Type B pancreatic cell (in vitro differentiated cells): ENCODE results near the gene FUT4. TPM values are rescaled to one million over a fixed set of nuclear protein-coding genes. Genes with fewer than 3 reads are reported as not detected.

ENCODE experiments used
- DNase-seq: peaks from one replicate; pipeline ENCODE4 v3.0.0; 2021; ENCODE audit warnings: mixed read lengths; ENCODE audit not compliant: unreplicated experiment; ENCODE audit errors: extremely low spot score
- H3K27ac Mint-ChIP-seq: 2 replicates; pipeline ENCODE4 v1.8.0; 2021; ENCODE audit warnings: mild to moderate bottlenecking, mixed read lengths
- H3K27me3 Mint-ChIP-seq: 2 replicates; pipeline ENCODE4 v1.8.0; 2021; ENCODE audit warnings: mixed read lengths
- H3K36me3 Mint-ChIP-seq: 2 replicates; pipeline ENCODE4 v1.8.0; 2021; ENCODE audit warnings: mixed read lengths
- H3K4me1 Mint-ChIP-seq: one replicate; pipeline ENCODE4 v1.8.0; 2021; ENCODE audit warnings: mixed read lengths; ENCODE audit not compliant: unreplicated experiment
- H3K4me3 Mint-ChIP-seq: 2 replicates; pipeline ENCODE4 v1.8.0; 2021; ENCODE audit warnings: mild to moderate bottlenecking, mixed read lengths
- H3K9me3 Mint-ChIP-seq: 2 replicates; pipeline ENCODE4 v1.8.0; 2021; ENCODE audit warnings: mixed read lengths
- CTCF ChIP-seq: fragments of 200-600 bp; sonication (generic); conservative IDR thresholded peaks from 2 replicates; pipeline ENCODE4 v1.5.0; 2021; ENCODE audit warnings: antibody characterized with exemption, mild to moderate bottlenecking
- total RNA-seq: library from RNA; stranded (reverse); gene quantifications from 2 replicates; pipeline ENCODE4 v1.2.1, GENCODE V29; 2021; ENCODE audit warnings: low replicate concordance

FUT4 gene
- total RNA-seq, 1 donor from 2014 or later: 10.4 TPM

- no peak for TF ChIP-seq CTCF
- DNase-seq: no peak
- Mint-ChIP-seq H3K27ac (peak overlapping the region; percentile 87), H3K36me3 (peaks cover 14% of the 10 kb centered on the region), H3K4me1 (peaks cover 49% of the 10 kb centered on the region), H3K4me3 (peak overlapping the region; percentile 82), H3K9me3 (no peaks in the 10 kb centered on the region), H3K27me3 (no peaks in the 10 kb centered on the region)
Measured at GRCh38 chr11:94588366-94588942, 44.7 kb downstream of the FUT4 start.

- TF ChIP-seq CTCF: no peak
- peak overlapping the region; percentile 18 for H3K4me3 Mint-ChIP-seq
- H3K36me3 Mint-ChIP-seq: peaks cover 10% of the 10 kb centered on the region
- no peaks in the 10 kb centered on the region for H3K9me3 Mint-ChIP-seq
- peak overlapping the region; percentile 87 for H3K27ac Mint-ChIP-seq
- no peaks in the 10 kb centered on the region for H3K27me3 Mint-ChIP-seq
- H3K4me1 Mint-ChIP-seq: peaks cover 41% of the 10 kb centered on the region
- no peak for DNase-seq
Measured at GRCh38 chr11:94590352-94591041, 46.8 kb downstream of the FUT4 start.

- Mint-ChIP-seq H3K9me3 (no peaks in the 10 kb centered on the region), H3K27ac (no peak overlapping the region), H3K27me3 (no peaks in the 10 kb centered on the region), H3K36me3 (peaks cover 10% of the 10 kb centered on the region), H3K4me3 (no peak overlapping the region), H3K4me1 (peaks cover 28% of the 10 kb centered on the region)
- no peak for DNase-seq
- no peak for TF ChIP-seq CTCF
Measured at GRCh38 chr11:94593030-94593429, 49.3 kb downstream of the FUT4 start.

- Mint-ChIP-seq H3K9me3 (peaks cover 6% of the 10 kb centered on the region), H3K27me3 (no peaks in the 10 kb centered on the region), H3K4me1 (peaks cover 8% of the 10 kb centered on the region), H3K36me3 (peaks cover 16% of the 10 kb centered on the region), H3K27ac (no peak overlapping the region), H3K4me3 (no peak overlapping the region)
- no peak for DNase-seq
- no peak for TF ChIP-seq CTCF
Measured at GRCh38 chr11:94595076-94595475, 51.4 kb downstream of the FUT4 start.

- Mint-ChIP-seq H3K36me3 (peaks cover 11% of the 10 kb centered on the region), H3K9me3 (peaks cover 9% of the 10 kb centered on the region), H3K4me3 (no peak overlapping the region), H3K4me1 (peaks cover 7% of the 10 kb centered on the region), H3K27ac (no peak overlapping the region), H3K27me3 (no peaks in the 10 kb centered on the region)
- DNase-seq: no peak
- TF ChIP-seq CTCF: no peak
Measured at GRCh38 chr11:94597896-94598295, 54.2 kb downstream of the FUT4 start.

Other genes with a start within 250 kb of the FUT4 start
- gene IZUMO1R, start 239.3 kb upstream of the FUT4 start, total RNA-seq: not detected in 2 replicates
- gene GPR83, start 142.5 kb upstream of the FUT4 start, total RNA-seq: 0.36 and 0.43 TPM in 2 replicates
- 22.6 and 37.6 TPM in 2 replicates for gene MRE11, start 50.1 kb upstream of the FUT4 start, total RNA-seq
- gene ANKRD49, start 49.9 kb upstream of the FUT4 start, total RNA-seq: 15.0 and 21.7 TPM in 2 replicates
- gene C11orf97, start 31.5 kb upstream of the FUT4 start, total RNA-seq: not detected in 2 replicates
- gene PIWIL4, start 23.4 kb downstream of the FUT4 start, total RNA-seq: 4.2 and 11.6 TPM in 2 replicates
- gene AMOTL1, start 224.4 kb downstream of the FUT4 start, total RNA-seq: 64.8 and 93.5 TPM in 2 replicates